Esophagus muscularis mucosa (tissue), 3 donors: ENCODE measurements around the gene TSEN15.

Experiments used
- CTCF ChIP-seq, 3 experiments: fragments of 200-600 bp in 2 of 3; fragments of 450-650 bp in 1 of 3; sonication (generic) in 2 of 3; IDR thresholded peaks; one replicate each; pipeline ENCODE4 v1.5.1; 2017 to 2019; ENCODE audit warnings: antibody characterized with exemption in 3 of 3, mild to moderate bottlenecking in 2 of 3, moderate library complexity in 1 of 3
- POLR2A ChIP-seq: fragments of 450-650 bp; IDR thresholded peaks from one replicate; pipeline ENCODE4 v1.6.1; 2017; ENCODE audit warnings: antibody characterized with exemption, moderate library complexity, mild to moderate bottlenecking, low read depth
- POLR2AphosphoS5 ChIP-seq, 2 donors: sonication (generic); formaldehyde crosslinking; IDR thresholded peaks; one replicate each; pipeline ENCODE4 v1.6.1; 2017; ENCODE audit warnings: antibody characterized with exemption in 2 of 2

GRCh38 chr1:184032306-184032929, 19.1 kb upstream of the TSEN15 start:
- TF ChIP-seq POLR2AphosphoS5 (IDR thresholded peaks at IDR 0.05), result no peak
- no peak for TF ChIP-seq CTCF (IDR thresholded peaks at IDR 0.05)
- TF ChIP-seq POLR2A, result no peak
